Fibroblast of lung (primary cell): Measurements from ENCODE around the gene MRPS33. TPM values are rescaled to one million over a fixed set of nuclear protein-coding genes. Genes with fewer than 3 reads are reported as not detected.

Experiments
- DNase-seq, 2 donors: peaks; one replicate each; pipeline versions ENCODE4 v3.0.0 to v3.0.0-alpha.2; 2010; ENCODE audit warnings: low read depth in 2 of 2
- H2AFZ ChIP-seq: 2 replicates; pipeline ENCODE4 v1.5.1; 2012; ENCODE audit warnings: low read length, control low read depth, inconsistent platforms
- H3K27ac ChIP-seq: 2 replicates; pipeline ENCODE4 v1.5.1; 2011; ENCODE audit warnings: low read length, control low read depth; ENCODE audit not compliant: insufficient read depth
- H3K27me3 ChIP-seq: 2 replicates; pipeline ENCODE4 v1.5.1; 2011; ENCODE audit warnings: mild to moderate bottlenecking, low read length; ENCODE audit not compliant: control insufficient read depth, insufficient read depth
- H3K36me3 ChIP-seq: 2 replicates; pipeline ENCODE4 v1.5.1; 2011; ENCODE audit warnings: low read length; ENCODE audit not compliant: control insufficient read depth, insufficient read depth
- H3K4me1 ChIP-seq: 2 replicates; pipeline ENCODE4 v1.5.1; 2011; ENCODE audit warnings: low read length; ENCODE audit not compliant: control insufficient read depth, insufficient read depth; ENCODE audit errors: extremely low read depth
- H3K4me2 ChIP-seq: 2 replicates; pipeline ENCODE4 v1.5.1; 2011; ENCODE audit warnings: low read length, control low read depth; ENCODE audit not compliant: insufficient read depth; ENCODE audit errors: extremely low read depth
- H3K4me3 ChIP-seq, 4 experiments: fragments of 200-600 bp in 1 of 4; sonication (generic) in 1 of 4; replicated peaks in 1 of 4; 2 replicates each; pipeline ENCODE4 v1.5.1; 2011 to 2016; ENCODE audit warnings: low read length in 4 of 4, low read depth in 3 of 4, mild to moderate bottlenecking in 3 of 4, control low read depth in 2 of 4, inconsistent platforms in 1 of 4, mixed read lengths in 1 of 4; ENCODE audit not compliant: insufficient read depth in 1 of 4; ENCODE audit errors: control extremely low read depth in 1 of 4
- H3K79me2 ChIP-seq: 2 replicates; pipeline ENCODE4 v1.5.1; 2012; ENCODE audit warnings: mild to moderate bottlenecking, low read length, inconsistent platforms; ENCODE audit not compliant: control insufficient read depth, insufficient read depth
- H3K9ac ChIP-seq: 2 replicates; pipeline ENCODE4 v1.5.1; 2011; ENCODE audit warnings: mild to moderate bottlenecking, low read length, control low read depth; ENCODE audit not compliant: insufficient read depth
- H3K9me3 ChIP-seq: 2 replicates; pipeline ENCODE4 v1.5.1; 2012; ENCODE audit warnings: low read depth, low read length; ENCODE audit not compliant: control insufficient read depth, insufficient read depth
- H4K20me1 ChIP-seq: 2 replicates; pipeline ENCODE4 v1.5.1; 2011; ENCODE audit warnings: low read length; ENCODE audit not compliant: control insufficient read depth, insufficient read depth; ENCODE audit errors: extremely low read depth
- EZH2 ChIP-seq: IDR thresholded peaks from 2 replicates; pipeline ENCODE4 v1.5.1; 2012; ENCODE audit warnings: low read length, control low read depth, mild to moderate bottlenecking; ENCODE audit errors: missing control alignments
- polyA plus RNA-seq, 2 donors: library from polyadenylated mRNA; depleted of rRNA in 1 of 2; stranded (reverse) in 1 of 2; unstranded in 1 of 2; fragments of >200 nt; gene quantifications; 2 replicates each; pipeline ENCODE4 v1.2.1, GENCODE V29; 2011 to 2012; ENCODE audit warnings: missing spikeins in 1 of 2
- total RNA-seq: library from RNA; depleted of rRNA; stranded (reverse); fragments of >200 nt; gene quantifications from 2 replicates; pipeline ENCODE4 v1.2.1, GENCODE V29; 2014
- TF ChIP-seq, protein P1 (sequence below), 2 donors: IDR thresholded peaks in 1 of 2; conservative IDR thresholded peaks in 1 of 2; 1 replicate in 1 of 2; 2 replicates in 1 of 2; pipeline ENCODE4 v1.5.1; 2011 to 2012; ENCODE audit warnings: low read length in 2 of 2, control low read depth in 1 of 2, inconsistent platforms in 1 of 2, low read depth in 1 of 2, mild to moderate bottlenecking in 1 of 2

Gene MRPS33
- total and polyA plus RNA-seq, 2 donors (not counting 1 experiment from before 2014, with no cell fraction given) = 40.1 to 64.8 TPM

GRCh38 chr7:140998715-140999114 lies 16.0 kb downstream of the MRPS33 start:
- Histone ChIP-seq H2AFZ (no peak overlapping the region), H3K79me2 (no peaks in the 10 kb centered on the region), H3K27ac (no peak overlapping the region), H3K4me3 (no peak overlapping the region), H3K9ac (no peak overlapping the region), H3K4me1 (no peaks in the 10 kb centered on the region), H3K9me3 (no peaks in the 10 kb centered on the region), H3K4me2 (no peak overlapping the region), H3K27me3 (peaks cover 4% of the 10 kb centered on the region), H3K36me3 (no peaks in the 10 kb centered on the region), H4K20me1 (no peaks in the 10 kb centered on the region)
- no peak for DNase-seq
- TF ChIP-seq EZH2 = no peak
- TF ChIP-seq, protein P1, sequence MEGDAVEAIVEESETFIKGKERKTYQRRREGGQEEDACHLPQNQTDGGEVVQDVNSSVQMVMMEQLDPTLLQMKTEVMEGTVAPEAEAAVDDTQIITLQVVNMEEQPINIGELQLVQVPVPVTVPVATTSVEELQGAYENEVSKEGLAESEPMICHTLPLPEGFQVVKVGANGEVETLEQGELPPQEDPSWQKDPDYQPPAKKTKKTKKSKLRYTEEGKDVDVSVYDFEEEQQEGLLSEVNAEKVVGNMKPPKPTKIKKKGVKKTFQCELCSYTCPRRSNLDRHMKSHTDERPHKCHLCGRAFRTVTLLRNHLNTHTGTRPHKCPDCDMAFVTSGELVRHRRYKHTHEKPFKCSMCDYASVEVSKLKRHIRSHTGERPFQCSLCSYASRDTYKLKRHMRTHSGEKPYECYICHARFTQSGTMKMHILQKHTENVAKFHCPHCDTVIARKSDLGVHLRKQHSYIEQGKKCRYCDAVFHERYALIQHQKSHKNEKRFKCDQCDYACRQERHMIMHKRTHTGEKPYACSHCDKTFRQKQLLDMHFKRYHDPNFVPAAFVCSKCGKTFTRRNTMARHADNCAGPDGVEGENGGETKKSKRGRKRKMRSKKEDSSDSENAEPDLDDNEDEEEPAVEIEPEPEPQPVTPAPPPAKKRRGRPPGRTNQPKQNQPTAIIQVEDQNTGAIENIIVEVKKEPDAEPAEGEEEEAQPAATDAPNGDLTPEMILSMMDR (conservative IDR thresholded peaks at IDR 0.05 in 1 of 2, IDR thresholded peaks at IDR 0.05 in 1 of 2; ENCODE audit: low read depth in 1 of 2, low read length in 2 of 2) = no peak

DNA sequence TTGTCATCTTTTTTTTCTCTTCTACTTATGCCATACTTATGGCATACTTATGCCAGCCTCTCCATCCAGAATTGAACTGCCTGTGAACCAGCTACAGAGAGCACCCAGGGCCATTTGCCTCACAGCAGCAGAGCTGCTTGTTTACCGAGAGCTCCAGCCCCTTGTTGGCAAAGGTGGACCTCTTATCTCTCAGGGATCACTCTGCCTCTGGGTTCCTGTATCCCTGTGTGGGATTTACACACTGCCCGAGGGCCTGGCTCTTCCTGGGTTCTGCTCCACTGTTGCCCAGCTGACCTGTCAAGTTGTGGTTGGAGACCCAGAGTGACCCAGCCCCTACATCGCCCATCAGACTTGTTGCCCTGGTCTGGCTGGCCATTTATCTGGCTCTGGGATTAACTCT lies 22.3 kb downstream of the MRPS33 start:
- H4K20me1 ChIP-seq = no peaks in the 10 kb centered on the region
- TF ChIP-seq, protein P1 (conservative IDR thresholded peaks at IDR 0.05 in 1 of 2, IDR thresholded peaks at IDR 0.05 in 1 of 2; ENCODE audit: low read depth in 1 of 2, low read length in 2 of 2) = no peak
- no peak for TF ChIP-seq EZH2
- no peak overlapping the region for H3K9ac ChIP-seq
- DNase-seq = no peak
- no peaks in the 10 kb centered on the region for H3K36me3 ChIP-seq
- H3K27me3 ChIP-seq = no peaks in the 10 kb centered on the region
- no peaks in the 10 kb centered on the region for H3K4me1 ChIP-seq
- no peak overlapping the region for H3K4me3 ChIP-seq
- no peak overlapping the region for H2AFZ ChIP-seq
- no peaks in the 10 kb centered on the region for H3K79me2 ChIP-seq
- H3K9me3 ChIP-seq = no peaks in the 10 kb centered on the region
- H3K27ac ChIP-seq = no peak overlapping the region
- H3K4me2 ChIP-seq = no peak overlapping the region

- no peak for TF ChIP-seq EZH2
- TF ChIP-seq, protein P1 (conservative IDR thresholded peaks at IDR 0.05 in 1 of 2, IDR thresholded peaks at IDR 0.05 in 1 of 2; ENCODE audit: low read depth in 1 of 2, low read length in 2 of 2) = no peak
- H3K27ac ChIP-seq = no peak overlapping the region
These were observed 24.4 kb downstream of the MRPS33 start for GRCh38 chr7:140990193-140990962.

More at GRCh38 chr7:140990193-140990962, 24.4 kb downstream of the MRPS33 start:
- H3K4me3 ChIP-seq = no peak overlapping the region
- no peak overlapping the region for H3K4me2 ChIP-seq
- DNase-seq = no peak
- H3K27me3 ChIP-seq = no peaks in the 10 kb centered on the region
- no peaks in the 10 kb centered on the region for H3K9me3 ChIP-seq
- no peaks in the 10 kb centered on the region for H3K36me3 ChIP-seq
- no peaks in the 10 kb centered on the region for H3K79me2 ChIP-seq
- H3K4me1 ChIP-seq = no peaks in the 10 kb centered on the region
- no peak overlapping the region for H2AFZ ChIP-seq
- no peaks in the 10 kb centered on the region for H4K20me1 ChIP-seq
- H3K9ac ChIP-seq = no peak overlapping the region
